ENCODE data around the gene DNASE2B.

DNA sequence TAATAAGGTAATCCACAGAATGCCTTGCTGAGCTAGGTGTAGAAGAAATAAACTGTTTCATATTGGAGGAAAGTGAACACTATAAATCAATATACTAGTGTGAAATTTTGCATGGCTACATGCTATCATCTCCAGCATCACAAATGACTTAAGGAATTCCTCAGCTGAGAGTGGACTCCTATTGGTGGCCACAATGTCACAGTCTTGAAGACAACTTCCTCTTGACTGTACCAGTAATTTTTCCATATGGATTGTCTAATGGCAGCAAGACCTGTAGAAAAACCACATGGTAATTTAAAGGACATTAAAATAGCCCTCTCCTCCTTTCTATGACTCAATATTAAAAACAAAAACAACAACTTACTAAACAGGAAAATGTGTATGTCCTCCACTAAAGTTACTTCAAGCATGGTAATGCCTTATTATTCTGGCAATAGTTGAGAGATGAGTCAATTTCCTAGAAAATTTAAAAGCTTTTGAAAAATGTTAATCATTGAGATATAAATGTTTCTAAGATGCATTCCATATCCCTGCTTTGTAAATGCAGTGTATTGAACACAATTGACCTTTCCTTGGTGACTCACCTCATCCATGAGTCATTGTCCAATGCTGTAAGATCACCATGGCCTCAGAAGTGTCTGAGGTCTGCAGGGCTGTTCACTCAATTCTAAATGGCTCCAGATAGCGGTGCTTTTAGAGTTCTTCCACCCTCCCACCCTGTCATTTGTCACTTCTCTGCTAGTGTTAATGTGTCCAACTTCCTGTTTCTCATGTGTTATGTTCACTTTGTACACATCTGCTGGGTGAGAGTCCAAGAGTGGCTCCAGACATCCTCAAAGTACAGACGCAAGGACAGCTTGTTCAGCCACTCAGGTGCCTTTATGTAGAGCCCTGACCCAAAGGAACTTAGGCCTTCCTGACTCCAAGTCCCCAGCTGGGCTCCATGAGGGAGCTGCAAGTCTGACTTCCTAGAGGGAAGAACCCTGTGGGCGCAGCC is 32.8 kb upstream of the DNASE2B start:
- TF ChIP-seq, protein P1, sequence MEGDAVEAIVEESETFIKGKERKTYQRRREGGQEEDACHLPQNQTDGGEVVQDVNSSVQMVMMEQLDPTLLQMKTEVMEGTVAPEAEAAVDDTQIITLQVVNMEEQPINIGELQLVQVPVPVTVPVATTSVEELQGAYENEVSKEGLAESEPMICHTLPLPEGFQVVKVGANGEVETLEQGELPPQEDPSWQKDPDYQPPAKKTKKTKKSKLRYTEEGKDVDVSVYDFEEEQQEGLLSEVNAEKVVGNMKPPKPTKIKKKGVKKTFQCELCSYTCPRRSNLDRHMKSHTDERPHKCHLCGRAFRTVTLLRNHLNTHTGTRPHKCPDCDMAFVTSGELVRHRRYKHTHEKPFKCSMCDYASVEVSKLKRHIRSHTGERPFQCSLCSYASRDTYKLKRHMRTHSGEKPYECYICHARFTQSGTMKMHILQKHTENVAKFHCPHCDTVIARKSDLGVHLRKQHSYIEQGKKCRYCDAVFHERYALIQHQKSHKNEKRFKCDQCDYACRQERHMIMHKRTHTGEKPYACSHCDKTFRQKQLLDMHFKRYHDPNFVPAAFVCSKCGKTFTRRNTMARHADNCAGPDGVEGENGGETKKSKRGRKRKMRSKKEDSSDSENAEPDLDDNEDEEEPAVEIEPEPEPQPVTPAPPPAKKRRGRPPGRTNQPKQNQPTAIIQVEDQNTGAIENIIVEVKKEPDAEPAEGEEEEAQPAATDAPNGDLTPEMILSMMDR (conservative IDR thresholded peaks at IDR 0.05; ENCODE audit: low read depth, low read length) = no peak
- TF ChIP-seq EZH2 (IDR thresholded peaks at IDR 0.05; ENCODE audit: low read length, unreplicated experiment) (no peak), EZH2phosphoT487 (IDR thresholded peaks at IDR 0.05; ENCODE audit: borderline replicate concordance, low read length) (no peak)
